ENCODE data around the gene PCNX1. TPM values are rescaled to one million over a fixed set of nuclear protein-coding genes. Genes with fewer than 3 reads are reported as not detected.
A peak's percentile ranks its signal among the peaks of the same experiment; 100 is the strongest.

The PCNX1 gene
- total RNA-seq, 1 donor from 2014 or later, result 46.5 TPM

- no peak overlapping the region for H3K4me3 ChIP-seq
- intact Hi-C loops (cut with DNase I), result no loop called here
- H3K4me1 ChIP-seq, result no peaks in the 10 kb centered on the region
- DNase-seq (no peak), ATAC-seq (no peak)
- TF ChIP-seq CTCF (IDR thresholded peaks at IDR 0.05), result no peak
- H3K36me3 ChIP-seq, result peaks cover 47% of the 10 kb centered on the region
- H3K9me3 ChIP-seq, result no peaks in the 10 kb centered on the region
- no peak overlapping the region for H3K27ac ChIP-seq
- no peaks in the 10 kb centered on the region for H3K27me3 ChIP-seq
Measured at GRCh38 chr14:71036433-71036832, 129.2 kb downstream of the PCNX1 start.

- Histone ChIP-seq H3K4me3 (no peak overlapping the region), H3K36me3 (peaks cover 73% of the 10 kb centered on the region), H3K27me3 (no peaks in the 10 kb centered on the region), H3K4me1 (no peaks in the 10 kb centered on the region), H3K9me3 (no peaks in the 10 kb centered on the region), H3K27ac (no peak overlapping the region)
- intact Hi-C loops (cut with DNase I), result no loop called here
- ATAC-seq (no peak), DNase-seq (no peak)
- no peak for TF ChIP-seq CTCF (IDR thresholded peaks at IDR 0.05)
Measured at GRCh38 chr14:71048393-71048792, 141.1 kb downstream of the PCNX1 start.

GRCh38 chr14:71049435-71050133 lies 142.3 kb downstream of the PCNX1 start:
- TF ChIP-seq CTCF (IDR thresholded peaks at IDR 0.05), result no peak
- no peak overlapping the region for H3K27ac ChIP-seq
- H3K4me3 ChIP-seq, result no peak overlapping the region
- intact Hi-C loops (cut with DNase I), result no loop called here
- H3K4me1 ChIP-seq, result no peaks in the 10 kb centered on the region
- no peaks in the 10 kb centered on the region for H3K27me3 ChIP-seq
- H3K36me3 ChIP-seq, result peaks cover 70% of the 10 kb centered on the region
- no peaks in the 10 kb centered on the region for H3K9me3 ChIP-seq
- DNase-seq (no peak), ATAC-seq (no peak)

- no peak overlapping the region for H3K27ac ChIP-seq
- ATAC-seq (no peak), DNase-seq (no peak)
- intact Hi-C loops (cut with DNase I), result no loop called here
- no peaks in the 10 kb centered on the region for H3K4me1 ChIP-seq
- peaks cover 63% of the 10 kb centered on the region for H3K36me3 ChIP-seq
- H3K4me3 ChIP-seq, result no peak overlapping the region
- H3K9me3 ChIP-seq, result no peaks in the 10 kb centered on the region
- TF ChIP-seq CTCF (IDR thresholded peaks at IDR 0.05), result peak; percentile 31
- H3K27me3 ChIP-seq, result no peaks in the 10 kb centered on the region
Measured at GRCh38 chr14:71050227-71050823, 143.1 kb downstream of the PCNX1 start.

GRCh38 chr14:71054706-71055105 lies 147.4 kb downstream of the PCNX1 start:
- ATAC-seq (no peak), DNase-seq (no peak)
- no peaks in the 10 kb centered on the region for H3K4me1 ChIP-seq
- H3K36me3 ChIP-seq, result peaks cover 64% of the 10 kb centered on the region
- no peaks in the 10 kb centered on the region for H3K9me3 ChIP-seq
- no peaks in the 10 kb centered on the region for H3K27me3 ChIP-seq
- TF ChIP-seq CTCF (IDR thresholded peaks at IDR 0.05), result no peak
- no peak overlapping the region for H3K4me3 ChIP-seq
- no peak overlapping the region for H3K27ac ChIP-seq
- intact Hi-C loops (cut with DNase I), result no loop called here
